ENCODE data around the gene CD164L2.
"Not testable (repeated sequence)": the region's sequence is repeated elsewhere in the genome, so short reads cannot be mapped to it uniquely, and the experiment has no call there.

The CD164L2 gene

DNA sequence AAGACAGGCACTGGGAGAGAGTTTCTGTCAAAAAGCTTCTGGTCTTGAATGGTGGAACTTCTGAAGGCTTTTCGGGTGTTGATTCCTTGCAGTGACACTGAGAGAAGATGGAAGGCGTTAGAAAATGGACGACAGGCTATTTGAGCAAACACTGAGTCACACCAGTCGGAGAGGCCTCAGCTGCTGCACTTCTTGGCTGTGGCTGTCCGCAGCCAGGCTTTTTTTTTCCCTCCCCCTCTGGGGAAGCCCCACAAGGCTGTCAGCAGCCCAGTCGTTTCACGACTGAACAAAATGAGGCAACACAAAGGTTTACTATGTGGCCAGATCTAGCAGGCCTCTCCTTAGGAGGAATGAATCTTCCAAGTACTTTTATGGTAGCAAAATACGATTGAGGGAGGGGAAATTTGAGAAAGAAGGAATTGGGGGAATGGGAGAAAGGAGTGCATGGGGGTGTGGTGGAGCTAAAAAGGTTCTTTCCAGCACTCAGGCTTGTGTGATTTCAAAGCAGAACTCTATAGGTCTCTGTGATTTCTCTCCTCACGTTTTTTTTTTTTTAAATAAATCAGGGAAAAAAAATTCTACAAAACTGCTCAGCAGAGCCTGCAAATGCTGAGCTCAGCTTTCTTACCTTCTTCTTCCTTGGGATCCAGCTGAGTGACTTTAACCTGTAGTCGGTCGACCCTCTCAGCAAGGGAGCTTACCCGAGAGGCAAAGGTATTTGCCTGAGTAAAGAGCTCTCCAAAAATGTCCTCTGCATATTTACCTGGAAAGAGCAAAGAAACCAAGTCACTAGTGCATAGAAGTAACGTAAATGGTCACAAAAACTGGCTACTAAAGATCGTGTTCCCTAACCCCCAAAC, 35.4 kb upstream of the CD164L2 start:
- H3K9ac ChIP-seq (ENCODE audit: low read length in 5 of 5): peak overlapping the region in 4 of 5 donors; percentile 31 to 62 (median 52)
- no peaks in the 10 kb centered on the region for H3K9me3 ChIP-seq (ENCODE audit: control insufficient read depth in 5 of 5, low read length in 5 of 5)
- H3K4me3 ChIP-seq (ENCODE audit: low read depth in 1 of 5, low read length in 5 of 5): no peak overlapping the region
- no peaks in the 10 kb centered on the region for H3K27me3 ChIP-seq (ENCODE audit: control insufficient read depth in 5 of 5, insufficient read depth in 4 of 5, low read length in 5 of 5)
- peaks cover 8 to 69% (median 62%) of the 10 kb centered on the region in 5 donors for H3K4me1 ChIP-seq (ENCODE audit: control insufficient read depth in 5 of 5, insufficient read depth in 5 of 5, low read length in 5 of 5)
- peaks cover 24 to 50% (median 42%) of the 10 kb centered on the region in 5 donors for H3K36me3 ChIP-seq (ENCODE audit: control insufficient read depth in 5 of 5, insufficient read depth in 5 of 5, low read length in 5 of 5)
- H3K27ac ChIP-seq (ENCODE audit: low read depth, low read length): peak overlapping the region; percentile 79

DNA sequence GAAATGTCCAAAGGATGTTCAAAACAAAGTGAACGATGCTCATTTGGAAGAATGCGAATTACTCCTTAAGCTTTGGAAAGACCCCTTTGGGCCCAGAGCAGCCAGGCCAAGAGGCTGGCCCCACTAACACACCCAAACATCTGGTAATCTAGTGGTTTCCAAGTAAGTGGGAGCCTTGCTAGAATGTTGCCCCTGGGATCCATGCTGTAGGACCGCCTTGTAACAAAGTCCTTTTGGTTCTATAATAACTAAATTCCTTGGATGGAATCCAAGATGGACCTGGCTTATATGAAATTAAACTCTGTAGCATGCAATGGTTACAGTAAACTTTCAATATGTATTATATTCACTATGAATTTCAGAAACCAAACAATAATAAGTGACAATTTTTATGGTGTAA, 34.6 kb upstream of the CD164L2 start:
- Histone ChIP-seq H3K27me3 (ENCODE audit: control insufficient read depth in 5 of 5, insufficient read depth in 4 of 5, low read length in 5 of 5) (no peaks in the 10 kb centered on the region), H3K4me1 (ENCODE audit: control insufficient read depth in 5 of 5, insufficient read depth in 5 of 5, low read length in 5 of 5) (peaks cover 8 to 71% (median 67%) of the 10 kb centered on the region in 5 donors), H3K27ac (ENCODE audit: low read depth, low read length) (peak overlapping the region; percentile 79), H3K9me3 (ENCODE audit: control insufficient read depth in 5 of 5, low read length in 5 of 5) (no peaks in the 10 kb centered on the region), H3K4me3 (ENCODE audit: low read depth in 1 of 5, low read length in 5 of 5) (no peak overlapping the region), H3K9ac (ENCODE audit: low read length in 5 of 5) (peak overlapping the region in 2 of 5 donors; percentile 62), H3K36me3 (ENCODE audit: control insufficient read depth in 5 of 5, insufficient read depth in 5 of 5, low read length in 5 of 5) (peaks cover 25 to 59% (median 50%) of the 10 kb centered on the region in 5 donors)

DNA sequence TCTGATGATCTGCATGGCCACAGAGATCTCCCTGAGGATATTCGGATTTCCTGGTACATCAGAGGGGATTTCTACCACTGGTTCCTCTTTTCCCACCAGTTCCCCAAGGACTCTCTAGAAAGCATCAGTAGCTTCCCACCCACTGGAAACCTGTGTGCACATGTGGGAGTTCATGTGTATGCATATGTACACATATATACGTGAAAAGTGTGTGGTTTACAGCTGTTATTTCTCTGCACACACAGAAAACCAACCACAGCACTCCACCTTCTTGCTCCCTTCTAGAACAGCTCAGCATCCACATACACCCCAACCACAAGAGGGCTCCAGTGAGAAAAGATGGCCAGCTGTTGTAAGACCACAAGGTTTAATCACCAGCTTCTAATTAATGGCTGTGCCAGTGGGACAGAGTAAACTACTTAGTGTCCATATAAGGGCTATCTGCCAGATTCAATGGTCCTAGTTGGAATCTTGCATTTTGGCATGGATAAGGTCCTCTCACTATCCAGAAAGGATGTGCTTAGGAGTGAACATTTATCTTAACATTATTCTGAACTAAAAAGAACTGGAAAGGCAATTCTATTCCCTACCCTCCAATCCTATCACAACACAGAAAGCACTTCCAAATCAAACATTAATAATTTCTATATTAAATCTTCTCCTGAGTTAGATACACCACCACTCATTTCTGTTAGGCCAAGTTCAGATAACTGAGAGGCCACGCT, 33.4 kb upstream of the CD164L2 start:
- H3K9me3 ChIP-seq (ENCODE audit: control insufficient read depth in 5 of 5, low read length in 5 of 5): no peaks in the 10 kb centered on the region
- H3K4me1 ChIP-seq (ENCODE audit: control insufficient read depth in 5 of 5, insufficient read depth in 5 of 5, low read length in 5 of 5): peaks cover 8 to 74% (median 65%) of the 10 kb centered on the region in 5 donors
- peak overlapping the region; percentile 79 for H3K27ac ChIP-seq (ENCODE audit: low read depth, low read length)
- no peak overlapping the region for H3K4me3 ChIP-seq (ENCODE audit: low read depth in 1 of 5, low read length in 5 of 5)
- H3K27me3 ChIP-seq (ENCODE audit: control insufficient read depth in 5 of 5, insufficient read depth in 4 of 5, low read length in 5 of 5): no peaks in the 10 kb centered on the region
- peaks cover 25 to 69% (median 61%) of the 10 kb centered on the region in 5 donors for H3K36me3 ChIP-seq (ENCODE audit: control insufficient read depth in 5 of 5, insufficient read depth in 5 of 5, low read length in 5 of 5)
- H3K9ac ChIP-seq (ENCODE audit: low read length in 5 of 5): peak overlapping the region in 2 of 5 donors; percentile 10 to 62

DNA sequence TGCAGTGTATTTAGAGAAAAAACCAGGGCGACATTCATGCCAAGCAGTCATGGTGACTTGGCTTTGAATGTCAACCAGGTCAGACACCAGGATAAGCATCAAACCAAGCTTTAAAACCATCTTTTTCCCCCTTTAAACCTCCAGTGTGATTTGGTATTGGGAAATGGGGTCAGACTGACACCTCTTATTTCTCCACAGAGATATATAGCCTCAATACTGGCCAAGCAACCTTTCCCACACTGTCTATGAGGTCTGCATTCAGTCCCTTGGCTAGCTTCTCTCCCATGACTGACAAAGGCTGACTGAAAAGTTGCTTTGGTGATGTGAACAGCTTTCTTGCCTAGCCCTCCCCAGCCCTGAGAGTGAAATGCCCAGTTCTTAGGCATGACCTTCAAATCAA, 31.0 kb upstream of the CD164L2 start:
- peak overlapping the region; percentile 64 for H3K27ac ChIP-seq (ENCODE audit: low read depth, low read length)
- H3K27me3 ChIP-seq (ENCODE audit: control insufficient read depth in 5 of 5, insufficient read depth in 4 of 5, low read length in 5 of 5): no peaks in the 10 kb centered on the region
- no peak overlapping the region for H3K4me3 ChIP-seq (ENCODE audit: low read depth in 1 of 5, low read length in 5 of 5)
- no peaks in the 10 kb centered on the region for H3K9me3 ChIP-seq (ENCODE audit: control insufficient read depth in 5 of 5, low read length in 5 of 5)
- peaks cover 35 to 91% (median 85%) of the 10 kb centered on the region in 5 donors for H3K36me3 ChIP-seq (ENCODE audit: control insufficient read depth in 5 of 5, insufficient read depth in 5 of 5, low read length in 5 of 5)
- peak overlapping the region in 1 of 5 donors; percentile 40 for H3K9ac ChIP-seq (ENCODE audit: low read length in 5 of 5)
- peaks cover 8 to 69% (median 62%) of the 10 kb centered on the region in 5 donors for H3K4me1 ChIP-seq (ENCODE audit: control insufficient read depth in 5 of 5, insufficient read depth in 5 of 5, low read length in 5 of 5)

DNA sequence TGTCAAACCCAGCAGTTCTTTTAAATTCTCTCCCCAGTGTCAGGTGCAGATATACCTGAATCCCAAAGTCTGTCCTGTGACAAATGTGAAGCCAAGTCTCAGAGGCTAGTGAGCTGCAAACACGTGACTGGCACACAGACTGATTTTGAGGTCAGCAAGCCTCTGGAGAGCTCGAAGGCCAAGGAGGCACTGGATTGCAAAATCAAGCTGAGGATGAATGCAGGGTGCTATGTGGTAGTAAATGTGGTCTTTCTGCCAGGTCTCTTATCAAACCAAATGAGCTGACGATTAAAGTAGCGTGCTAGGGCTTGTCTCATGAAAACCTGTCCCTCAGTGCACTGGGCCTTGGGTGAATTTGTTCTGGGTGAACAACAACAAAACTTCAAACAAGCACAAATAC, 29.9 kb upstream of the CD164L2 start:
- Histone ChIP-seq H3K4me1 (ENCODE audit: control insufficient read depth in 5 of 5, insufficient read depth in 5 of 5, low read length in 5 of 5) (peaks cover 4 to 58% (median 51%) of the 10 kb centered on the region in 5 donors), H3K9ac (ENCODE audit: low read length in 5 of 5) (no peak overlapping the region), H3K27ac (ENCODE audit: low read depth, low read length) (peak overlapping the region; percentile 64), H3K36me3 (ENCODE audit: control insufficient read depth in 5 of 5, insufficient read depth in 5 of 5, low read length in 5 of 5) (peaks cover 33 to 96% (median 89%) of the 10 kb centered on the region in 5 donors), H3K27me3 (ENCODE audit: control insufficient read depth in 5 of 5, insufficient read depth in 4 of 5, low read length in 5 of 5) (no peaks in the 10 kb centered on the region), H3K4me3 (ENCODE audit: low read depth in 1 of 5, low read length in 5 of 5) (no peak overlapping the region), H3K9me3 (ENCODE audit: control insufficient read depth in 5 of 5, low read length in 5 of 5) (no peaks in the 10 kb centered on the region)

DNA sequence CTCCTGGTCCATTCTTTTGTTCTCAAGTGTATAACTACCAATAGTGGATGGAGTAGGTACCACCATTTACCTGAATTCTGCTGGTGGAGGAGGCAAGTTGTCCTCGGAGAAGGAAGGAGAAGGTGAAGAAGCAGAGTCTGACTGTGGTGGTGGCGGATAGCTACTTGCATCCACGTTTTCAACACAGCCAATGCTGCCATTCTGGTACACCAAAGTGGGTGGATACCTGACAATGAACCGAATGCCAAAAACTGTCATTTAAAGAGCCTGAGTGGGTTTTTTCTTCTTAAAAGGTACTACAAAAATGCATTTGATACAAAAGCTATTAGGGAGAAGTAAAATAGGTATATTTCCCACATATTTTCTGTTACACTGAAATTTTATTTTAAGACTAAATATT, 29.4 kb upstream of the CD164L2 start:
- Histone ChIP-seq H3K9ac (ENCODE audit: low read length in 5 of 5) (no peak overlapping the region), H3K36me3 (ENCODE audit: control insufficient read depth in 5 of 5, insufficient read depth in 5 of 5, low read length in 5 of 5) (peaks cover 30 to 98% (median 90%) of the 10 kb centered on the region in 5 donors), H3K4me1 (ENCODE audit: control insufficient read depth in 5 of 5, insufficient read depth in 5 of 5, low read length in 5 of 5) (peaks cover 4 to 53% (median 46%) of the 10 kb centered on the region in 5 donors), H3K4me3 (ENCODE audit: low read depth in 1 of 5, low read length in 5 of 5) (no peak overlapping the region), H3K9me3 (ENCODE audit: control insufficient read depth in 5 of 5, low read length in 5 of 5) (no peaks in the 10 kb centered on the region), H3K27me3 (ENCODE audit: control insufficient read depth in 5 of 5, insufficient read depth in 4 of 5, low read length in 5 of 5) (no peaks in the 10 kb centered on the region), H3K27ac (ENCODE audit: low read depth, low read length) (peak overlapping the region; percentile 15)

DNA sequence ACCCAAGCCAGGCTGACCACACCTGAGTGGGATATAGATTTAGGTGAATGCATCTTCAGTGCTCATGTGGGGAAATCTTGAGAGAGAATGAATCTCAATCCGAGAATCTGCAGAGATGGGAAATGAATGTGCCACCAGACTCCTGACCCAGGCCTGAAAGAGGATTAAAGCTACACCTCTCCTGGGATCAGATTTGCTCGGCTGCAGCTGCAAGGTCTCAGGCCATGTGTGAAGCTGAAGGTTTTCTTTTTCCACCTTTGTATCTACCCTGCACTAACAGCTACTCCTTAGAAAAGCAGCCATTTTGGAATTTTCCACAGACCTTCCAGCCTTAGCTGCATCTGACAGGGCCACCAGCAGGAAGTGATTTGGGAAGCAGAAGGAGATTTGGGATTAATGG, 27.6 kb upstream of the CD164L2 start:
- peaks cover 8 to 49% (median 43%) of the 10 kb centered on the region in 5 donors for H3K4me1 ChIP-seq (ENCODE audit: control insufficient read depth in 5 of 5, insufficient read depth in 5 of 5, low read length in 5 of 5)
- no peak overlapping the region for H3K9ac ChIP-seq (ENCODE audit: low read length in 5 of 5)
- no peak overlapping the region for H3K4me3 ChIP-seq (ENCODE audit: low read depth in 1 of 5, low read length in 5 of 5)
- no peaks in the 10 kb centered on the region for H3K27me3 ChIP-seq (ENCODE audit: control insufficient read depth in 5 of 5, insufficient read depth in 4 of 5, low read length in 5 of 5)
- peaks cover 22 to 93% (median 87%) of the 10 kb centered on the region in 5 donors for H3K36me3 ChIP-seq (ENCODE audit: control insufficient read depth in 5 of 5, insufficient read depth in 5 of 5, low read length in 5 of 5)
- H3K9me3 ChIP-seq (ENCODE audit: control insufficient read depth in 5 of 5, low read length in 5 of 5): no peaks in the 10 kb centered on the region
- no peak overlapping the region for H3K27ac ChIP-seq (ENCODE audit: low read depth, low read length)

DNA sequence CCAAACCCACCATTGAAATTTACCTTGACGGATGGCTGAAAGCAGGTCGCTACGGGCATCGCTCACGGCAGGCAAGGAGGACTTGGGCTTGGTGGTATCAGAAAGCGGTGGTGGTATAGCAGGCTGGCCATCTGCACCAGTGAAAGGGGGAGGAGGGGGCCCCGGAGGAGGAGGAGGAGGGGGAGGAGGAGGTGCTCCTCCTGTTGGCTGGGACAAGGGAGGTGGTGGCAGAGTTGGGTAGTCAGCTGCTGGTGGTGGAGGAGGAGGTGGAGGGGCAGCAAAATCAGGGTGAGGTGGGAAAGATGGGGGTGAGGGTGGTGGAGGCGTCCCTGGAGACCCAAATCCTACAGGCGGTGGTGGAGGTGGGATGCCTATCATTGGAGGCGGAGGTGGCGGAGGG, 26.5 kb upstream of the CD164L2 start:
- H3K9me3 ChIP-seq (ENCODE audit: control insufficient read depth in 5 of 5, low read length in 5 of 5): no peaks in the 10 kb centered on the region
- H3K27ac ChIP-seq (ENCODE audit: low read depth, low read length): no peak overlapping the region
- H3K9ac ChIP-seq (ENCODE audit: low read length in 5 of 5): no peak overlapping the region
- H3K27me3 ChIP-seq (ENCODE audit: control insufficient read depth in 5 of 5, insufficient read depth in 4 of 5, low read length in 5 of 5): no peaks in the 10 kb centered on the region
- peaks cover 20 to 83% (median 77%) of the 10 kb centered on the region in 5 donors for H3K36me3 ChIP-seq (ENCODE audit: control insufficient read depth in 5 of 5, insufficient read depth in 5 of 5, low read length in 5 of 5)
- H3K4me1 ChIP-seq (ENCODE audit: control insufficient read depth in 5 of 5, insufficient read depth in 5 of 5, low read length in 5 of 5): peaks cover 14 to 49% (median 43%) of the 10 kb centered on the region in 5 donors
- H3K4me3 ChIP-seq (ENCODE audit: low read depth in 1 of 5, low read length in 5 of 5): no peak overlapping the region

DNA sequence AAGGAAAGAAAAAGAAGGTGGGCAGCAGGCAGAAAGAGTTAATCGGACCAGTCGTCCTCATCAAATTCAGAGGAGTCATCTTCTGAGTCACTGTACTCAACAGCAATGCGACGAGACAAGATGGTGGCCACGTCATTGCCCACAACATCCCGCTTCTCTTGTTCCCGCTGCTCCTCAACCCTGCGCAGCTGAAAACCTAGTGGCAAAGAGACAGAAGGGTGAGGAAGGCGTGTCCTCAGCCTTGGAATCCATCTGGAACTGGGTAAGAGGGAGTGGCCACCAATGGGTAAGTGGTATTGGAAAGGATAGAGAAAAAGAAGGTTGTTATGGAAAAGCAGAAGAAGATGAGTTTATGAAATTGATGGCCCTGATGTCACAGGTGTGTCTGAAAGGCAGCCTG, 25.0 kb upstream of the CD164L2 start:
- H3K27ac ChIP-seq (ENCODE audit: low read depth, low read length): no peak overlapping the region
- no peak overlapping the region for H3K9ac ChIP-seq (ENCODE audit: low read length in 5 of 5)
- H3K4me3 ChIP-seq (ENCODE audit: low read depth in 1 of 5, low read length in 5 of 5): no peak overlapping the region
- H3K9me3 ChIP-seq (ENCODE audit: control insufficient read depth in 5 of 5, low read length in 5 of 5): no peaks in the 10 kb centered on the region
- H3K36me3 ChIP-seq (ENCODE audit: control insufficient read depth in 5 of 5, insufficient read depth in 5 of 5, low read length in 5 of 5): peaks cover 10 to 67% (median 62%) of the 10 kb centered on the region in 5 donors
- H3K27me3 ChIP-seq (ENCODE audit: control insufficient read depth in 5 of 5, insufficient read depth in 4 of 5, low read length in 5 of 5): no peaks in the 10 kb centered on the region
- H3K4me1 ChIP-seq (ENCODE audit: control insufficient read depth in 5 of 5, insufficient read depth in 5 of 5, low read length in 5 of 5): peaks cover 13 to 49% (median 44%) of the 10 kb centered on the region in 5 donors

DNA sequence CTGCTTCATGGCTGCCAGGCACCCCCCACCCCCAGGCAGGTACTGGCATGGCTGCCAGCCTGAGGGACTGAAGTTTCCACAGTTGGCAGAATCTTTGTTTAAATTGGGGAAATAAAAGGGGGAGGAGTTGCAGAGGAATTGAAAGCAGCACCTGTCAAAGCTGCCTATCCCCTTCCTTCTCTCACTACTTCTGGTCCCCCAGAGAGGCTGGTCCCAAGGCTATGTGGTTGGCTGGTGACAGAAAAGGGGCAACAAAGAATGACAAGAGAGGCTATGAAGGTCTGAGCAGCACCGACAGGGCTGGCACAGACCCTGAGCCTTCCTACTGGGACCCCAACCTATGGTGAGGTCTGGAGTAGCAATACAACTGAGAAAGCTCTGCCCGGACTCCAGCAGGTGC, 23.7 kb upstream of the CD164L2 start:
- H3K9me3 ChIP-seq (ENCODE audit: control insufficient read depth in 5 of 5, low read length in 5 of 5); H3K27me3 ChIP-seq (ENCODE audit: control insufficient read depth in 5 of 5, insufficient read depth in 4 of 5, low read length in 5 of 5); H3K4me3 ChIP-seq (ENCODE audit: low read depth in 1 of 5, low read length in 5 of 5): not testable (repeated sequence)
- Histone ChIP-seq H3K4me1 (ENCODE audit: control insufficient read depth in 5 of 5, insufficient read depth in 5 of 5, low read length in 5 of 5) (peaks cover 22 to 53% (median 52%) of the 10 kb centered on the region in 5 donors), H3K9ac (ENCODE audit: low read length in 5 of 5) (peak overlapping the region in 1 of 5 donors; percentile 36), H3K36me3 (ENCODE audit: control insufficient read depth in 5 of 5, insufficient read depth in 5 of 5, low read length in 5 of 5) (peaks cover 10 to 54% (median 48%) of the 10 kb centered on the region in 5 donors), H3K27ac (ENCODE audit: low read depth, low read length) (peak overlapping the region; percentile 69)

Data from subcutaneous abdominal adipose tissue (tissue), 5 donors.